Measurements from ENCODE around the gene RPS27.

RPS27 gene

GRCh38 chr1:153973071-153973470 is 17.5 kb upstream of the RPS27 start:
- TF ChIP-seq, protein P1, sequence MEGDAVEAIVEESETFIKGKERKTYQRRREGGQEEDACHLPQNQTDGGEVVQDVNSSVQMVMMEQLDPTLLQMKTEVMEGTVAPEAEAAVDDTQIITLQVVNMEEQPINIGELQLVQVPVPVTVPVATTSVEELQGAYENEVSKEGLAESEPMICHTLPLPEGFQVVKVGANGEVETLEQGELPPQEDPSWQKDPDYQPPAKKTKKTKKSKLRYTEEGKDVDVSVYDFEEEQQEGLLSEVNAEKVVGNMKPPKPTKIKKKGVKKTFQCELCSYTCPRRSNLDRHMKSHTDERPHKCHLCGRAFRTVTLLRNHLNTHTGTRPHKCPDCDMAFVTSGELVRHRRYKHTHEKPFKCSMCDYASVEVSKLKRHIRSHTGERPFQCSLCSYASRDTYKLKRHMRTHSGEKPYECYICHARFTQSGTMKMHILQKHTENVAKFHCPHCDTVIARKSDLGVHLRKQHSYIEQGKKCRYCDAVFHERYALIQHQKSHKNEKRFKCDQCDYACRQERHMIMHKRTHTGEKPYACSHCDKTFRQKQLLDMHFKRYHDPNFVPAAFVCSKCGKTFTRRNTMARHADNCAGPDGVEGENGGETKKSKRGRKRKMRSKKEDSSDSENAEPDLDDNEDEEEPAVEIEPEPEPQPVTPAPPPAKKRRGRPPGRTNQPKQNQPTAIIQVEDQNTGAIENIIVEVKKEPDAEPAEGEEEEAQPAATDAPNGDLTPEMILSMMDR (IDR thresholded peaks at IDR 0.05; ENCODE audit: poor library complexity, severe bottlenecking) = no peak
- H3K27me3 ChIP-seq (ENCODE audit: insufficient read depth, poor library complexity, severe bottlenecking) = no peaks in the 10 kb centered on the region
- ATAC-seq (ENCODE audit: low read depth) (no peak), DNase-seq (ENCODE audit: low spot score) (no peak)
- H3K27ac ChIP-seq (ENCODE audit: poor library complexity, severe bottlenecking) = no peak overlapping the region
- no peak overlapping the region for H3K4me3 ChIP-seq (ENCODE audit: severe bottlenecking)
- no peaks in the 10 kb centered on the region for H3K9me3 ChIP-seq (ENCODE audit: severe bottlenecking)
- no peaks in the 10 kb centered on the region for H3K4me1 ChIP-seq (ENCODE audit: insufficient read depth, poor library complexity, severe bottlenecking)
- peaks cover 26% of the 10 kb centered on the region for H3K36me3 ChIP-seq (ENCODE audit: low read depth)

DNA sequence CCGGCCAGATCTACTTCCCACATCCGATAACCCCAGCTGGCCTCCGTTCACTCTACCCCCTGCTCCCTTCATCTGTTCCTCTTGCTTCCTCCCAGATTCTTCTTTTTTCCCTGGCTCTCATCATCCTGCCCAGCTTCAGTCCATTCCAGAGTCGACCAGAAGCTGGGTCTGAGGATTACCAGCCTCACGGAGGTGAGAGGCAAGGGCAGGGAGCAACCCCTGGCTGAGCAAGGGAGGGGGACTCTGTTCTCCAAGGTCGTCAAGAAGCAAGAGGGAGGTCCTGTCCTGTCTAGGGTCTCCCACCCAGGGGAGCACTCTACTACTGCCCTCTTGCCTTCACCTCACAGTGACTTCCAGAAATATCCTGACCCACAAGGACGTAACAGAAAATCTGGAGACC is 17.0 kb upstream of the RPS27 start:
- DNase-seq (ENCODE audit: low spot score) = no peak
- H3K27ac ChIP-seq (ENCODE audit: poor library complexity, severe bottlenecking) = no peak overlapping the region
- no peaks in the 10 kb centered on the region for H3K27me3 ChIP-seq (ENCODE audit: insufficient read depth, poor library complexity, severe bottlenecking)
- no peaks in the 10 kb centered on the region for H3K9me3 ChIP-seq (ENCODE audit: severe bottlenecking)
- no peak for ATAC-seq (ENCODE audit: low read depth)
- TF ChIP-seq, protein P1 (IDR thresholded peaks at IDR 0.05; ENCODE audit: poor library complexity, severe bottlenecking) = no peak
- H3K4me3 ChIP-seq (ENCODE audit: severe bottlenecking) = no peak overlapping the region
- H3K4me1 ChIP-seq (ENCODE audit: insufficient read depth, poor library complexity, severe bottlenecking) = peaks cover 3% of the 10 kb centered on the region
- H3K36me3 ChIP-seq (ENCODE audit: low read depth) = peaks cover 26% of the 10 kb centered on the region

DNA sequence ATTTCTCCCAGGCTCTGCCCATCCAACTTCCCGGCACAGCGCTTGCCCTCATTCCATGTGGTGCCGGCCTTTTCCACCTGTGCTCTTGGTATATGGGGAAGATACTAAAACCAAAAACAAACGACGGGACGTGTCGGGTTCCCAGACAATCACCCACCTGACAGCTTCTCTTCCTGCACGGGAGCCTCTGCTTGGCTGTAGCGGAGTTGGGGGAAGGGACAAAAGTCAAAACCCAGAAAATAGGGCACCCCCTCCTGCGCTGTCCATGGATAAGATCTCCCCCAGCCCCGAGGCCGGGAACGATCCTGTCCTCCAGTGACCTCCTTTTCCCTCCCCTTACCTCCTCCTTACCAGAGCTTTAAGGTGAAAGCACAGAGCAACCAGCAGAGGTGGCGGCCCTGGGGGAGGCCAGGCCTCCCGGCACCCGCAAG is 13.7 kb upstream of the RPS27 start:
- H3K27ac ChIP-seq (ENCODE audit: poor library complexity, severe bottlenecking) = peak overlapping the region; percentile 45
- H3K36me3 ChIP-seq (ENCODE audit: low read depth) = peaks cover 36% of the 10 kb centered on the region
- no peaks in the 10 kb centered on the region for H3K27me3 ChIP-seq (ENCODE audit: insufficient read depth, poor library complexity, severe bottlenecking)
- peak overlapping the region; percentile 72 for H3K4me3 ChIP-seq (ENCODE audit: severe bottlenecking)
- no peaks in the 10 kb centered on the region for H3K9me3 ChIP-seq (ENCODE audit: severe bottlenecking)
- TF ChIP-seq, protein P1 (IDR thresholded peaks at IDR 0.05; ENCODE audit: poor library complexity, severe bottlenecking) = no peak
- peaks cover 3% of the 10 kb centered on the region for H3K4me1 ChIP-seq (ENCODE audit: insufficient read depth, poor library complexity, severe bottlenecking)
- ATAC-seq (ENCODE audit: low read depth) (no peak; the same call in 2 of the 3 replicates), DNase-seq (ENCODE audit: low spot score) (no peak)

GRCh38 chr1:153977250-153978240 is 13.0 kb upstream of the RPS27 start, which contains the start of gene JTB:
TSS of gene JTB (minus strand) at chr1:153977674. CDS start at chr1:153977252, 422 bp downstream.
- Histone ChIP-seq H3K36me3 (ENCODE audit: low read depth) (peaks cover 36% of the 10 kb centered on the region), H3K4me3 (ENCODE audit: severe bottlenecking) (peak within 1 kb of the TSS; percentile 72), H3K9me3 (ENCODE audit: severe bottlenecking) (no peaks in the 10 kb centered on the region), H3K27ac (ENCODE audit: poor library complexity, severe bottlenecking) (peak within 1 kb of the TSS; percentile 45), H3K27me3 (ENCODE audit: insufficient read depth, poor library complexity, severe bottlenecking) (no peaks in the 10 kb centered on the region), H3K4me1 (ENCODE audit: insufficient read depth, poor library complexity, severe bottlenecking) (peaks cover 3% of the 10 kb centered on the region)
- DNase-seq (ENCODE audit: low spot score) (peak; percentile 86), ATAC-seq (ENCODE audit: low read depth) (peak; percentile 92)
- TF ChIP-seq, protein P1 (IDR thresholded peaks at IDR 0.05; ENCODE audit: poor library complexity, severe bottlenecking) = no peak

Measured in RWPE2 (cell line).